RPMI7951 (cell line): ENCODE results near the gene LIN52. TPM values are rescaled to one million over a fixed set of nuclear protein-coding genes. Genes with fewer than 3 reads are reported as not detected.
A peak's percentile ranks its signal among the peaks of the same experiment; 100 is the strongest.

ENCODE experiments used
- DNase-seq: peaks from one replicate; pipeline ENCODE4 v3.0.0-alpha.2; 2012; ENCODE audit warnings: low read depth
- total RNA-seq: library from RNA; depleted of rRNA; stranded (reverse); fragments of >200 nt; shearing (Covaris generic); gene quantifications from 2 replicates; pipeline ENCODE4 v1.2.3, GENCODE V29; 2014

Gene LIN52
- total RNA-seq, 1 experiment from 2014 or later = 13.5 TPM

DNA sequence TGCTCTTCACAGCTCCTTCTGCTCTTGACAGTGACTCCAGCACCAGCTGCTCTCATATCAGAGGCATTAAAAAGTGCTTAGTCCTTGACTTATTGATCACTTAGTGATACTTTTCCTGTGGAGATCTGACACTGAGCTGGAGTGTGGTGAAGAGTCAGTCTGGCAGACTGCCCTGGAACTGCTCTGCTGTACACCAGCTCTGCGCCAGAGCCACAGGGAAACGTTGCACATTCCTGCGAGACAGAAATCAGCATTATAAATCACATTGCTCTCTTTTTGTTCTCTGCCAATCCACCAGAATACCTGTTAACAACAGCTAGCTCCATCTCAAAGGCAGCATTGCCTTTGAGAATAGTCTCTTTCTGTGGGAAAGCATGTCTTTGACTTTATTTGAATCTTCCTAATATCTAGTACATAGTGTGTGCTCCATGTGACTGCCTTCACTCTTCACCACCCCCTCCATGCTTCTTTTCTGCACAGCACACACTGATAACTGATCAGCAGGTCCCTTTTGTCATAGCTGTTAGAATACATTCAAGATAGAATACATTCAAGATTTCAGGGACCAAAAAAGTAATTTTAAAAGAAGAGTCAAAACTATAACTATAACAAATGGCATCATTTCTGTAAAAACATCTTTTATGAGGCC, 106.3 kb downstream of the LIN52 start:
- DNase-seq = no peak

DNA sequence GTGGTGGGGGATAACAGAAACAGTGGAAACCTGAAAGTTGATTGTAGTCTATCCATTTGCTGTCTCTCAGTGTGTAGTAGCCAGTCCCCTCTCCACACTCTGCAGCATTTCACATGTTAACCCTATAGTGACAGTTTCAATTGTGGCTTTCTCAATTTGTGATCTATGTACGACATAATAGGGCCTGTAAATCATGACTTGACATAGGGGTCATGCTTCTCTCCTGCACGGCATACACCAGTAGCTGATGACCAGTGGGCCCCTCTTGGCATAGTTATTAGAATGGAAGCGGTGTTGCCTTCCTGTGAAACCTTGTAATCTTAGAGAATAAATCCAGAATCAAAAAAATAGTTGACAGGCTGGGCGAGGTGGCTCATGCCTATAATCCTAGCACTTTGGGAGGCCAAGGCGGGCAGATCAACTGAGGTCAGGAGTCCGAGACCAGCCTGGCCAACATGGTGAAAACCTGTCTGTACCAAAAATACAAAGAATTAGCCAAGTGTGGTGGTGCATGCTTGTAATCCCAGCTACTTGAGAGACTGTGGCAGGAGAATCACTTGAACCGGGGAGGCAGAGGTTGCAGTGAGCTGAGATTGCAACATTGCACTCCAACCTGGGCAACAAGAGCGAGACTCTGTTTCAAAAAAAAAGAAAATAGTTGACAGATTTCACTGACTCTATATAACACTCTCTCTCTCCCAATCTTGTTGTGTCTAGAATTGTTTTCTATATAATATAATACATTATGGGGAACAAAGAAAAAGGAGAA, 109.9 kb downstream of the LIN52 start:
- no peak for DNase-seq

- DNase-seq = no peak
These were observed 110.9 kb downstream of the LIN52 start for GRCh38 chr14:74195623-74196022.

GRCh38 chr14:74198441-74199234, 113.9 kb downstream of the LIN52 start:
- no peak for DNase-seq

DNA sequence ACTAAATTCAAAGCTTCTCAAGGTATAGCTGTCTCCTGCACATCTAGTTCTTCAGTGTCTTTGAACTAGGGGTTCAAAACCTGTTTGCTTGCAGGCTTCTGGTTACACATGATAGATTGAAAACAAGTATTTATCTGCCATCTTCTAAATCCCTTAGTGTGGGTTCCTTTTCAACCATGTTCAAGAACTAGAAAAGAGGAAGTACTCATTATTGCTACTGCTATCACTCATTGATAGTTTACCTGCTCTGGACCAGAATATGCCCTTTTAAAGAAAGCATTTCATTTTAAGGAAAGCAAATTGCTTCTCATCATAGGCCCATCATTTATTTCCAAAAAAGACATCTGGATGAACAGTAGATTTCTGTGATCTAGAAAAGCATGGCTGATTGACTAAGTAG, 117.4 kb downstream of the LIN52 start:
- DNase-seq = no peak

- no peak for DNase-seq
These were observed 118.9 kb downstream of the LIN52 start for GRCh38 chr14:74203639-74204038.

DNA sequence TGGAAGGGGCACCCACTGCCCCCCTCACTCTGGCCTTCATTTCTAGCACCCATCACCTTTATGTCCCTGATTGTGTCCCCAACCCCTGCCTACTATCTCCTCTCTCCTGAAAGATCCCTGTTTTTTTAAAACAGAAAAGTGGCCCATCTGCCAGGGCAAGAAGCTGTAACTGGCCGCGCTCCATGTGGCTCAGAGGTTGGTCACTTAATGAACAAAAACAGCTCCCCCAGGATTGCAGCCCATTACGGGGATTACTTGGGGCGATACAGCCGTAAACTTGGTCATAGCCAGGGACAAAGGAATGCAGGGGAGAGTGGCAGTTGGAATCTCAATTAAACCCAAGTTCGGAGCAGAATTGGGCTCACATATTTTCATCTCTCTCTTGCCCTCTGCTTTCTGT, 119.7 kb downstream of the LIN52 start:
- no peak for DNase-seq

DNA sequence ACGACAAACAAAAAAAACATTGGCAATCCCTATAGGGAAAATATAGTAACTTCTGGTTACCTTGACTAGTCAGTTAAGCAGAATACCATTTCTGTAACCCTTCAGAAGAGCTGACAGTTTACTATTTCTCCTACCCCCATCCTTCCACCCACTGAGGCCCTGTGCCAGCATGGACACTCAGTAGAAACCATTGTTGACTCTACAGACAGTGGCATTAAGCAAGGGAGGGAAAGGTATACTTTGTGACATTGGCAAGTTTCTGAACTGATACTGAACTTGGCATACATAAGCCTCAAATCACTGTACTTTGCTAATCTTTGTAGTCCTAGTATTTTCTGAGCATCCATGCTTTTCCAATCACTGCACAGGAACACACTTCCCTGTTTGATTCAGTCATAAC, 121.1 kb downstream of the LIN52 start:
- no peak for DNase-seq

- DNase-seq = no peak
These were observed 123.2 kb downstream of the LIN52 start for GRCh38 chr14:74207943-74208342.

DNA sequence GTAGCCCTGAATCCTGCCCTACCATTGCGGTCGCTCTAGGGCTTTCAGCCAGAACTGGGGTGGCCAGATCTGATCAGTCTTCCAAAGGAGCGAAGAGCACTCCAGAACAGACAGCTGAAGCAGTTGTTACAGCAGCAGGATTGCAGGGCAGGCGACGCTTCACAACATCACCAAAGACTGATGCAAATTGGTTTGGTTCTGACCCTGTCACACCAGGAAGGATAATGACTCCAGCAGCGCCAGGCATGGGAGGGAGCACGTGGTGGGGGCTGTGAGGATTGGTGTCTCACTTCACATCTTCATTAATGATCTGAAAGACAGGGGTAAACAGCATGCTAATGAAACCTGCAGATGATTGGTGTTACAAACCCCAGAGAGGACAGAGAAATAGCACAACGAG, 123.9 kb downstream of the LIN52 start:
- DNase-seq = no peak

GRCh38 chr14:74211945-74212580, 127.3 kb downstream of the LIN52 start:
- DNase-seq = peak; percentile 3

DNA sequence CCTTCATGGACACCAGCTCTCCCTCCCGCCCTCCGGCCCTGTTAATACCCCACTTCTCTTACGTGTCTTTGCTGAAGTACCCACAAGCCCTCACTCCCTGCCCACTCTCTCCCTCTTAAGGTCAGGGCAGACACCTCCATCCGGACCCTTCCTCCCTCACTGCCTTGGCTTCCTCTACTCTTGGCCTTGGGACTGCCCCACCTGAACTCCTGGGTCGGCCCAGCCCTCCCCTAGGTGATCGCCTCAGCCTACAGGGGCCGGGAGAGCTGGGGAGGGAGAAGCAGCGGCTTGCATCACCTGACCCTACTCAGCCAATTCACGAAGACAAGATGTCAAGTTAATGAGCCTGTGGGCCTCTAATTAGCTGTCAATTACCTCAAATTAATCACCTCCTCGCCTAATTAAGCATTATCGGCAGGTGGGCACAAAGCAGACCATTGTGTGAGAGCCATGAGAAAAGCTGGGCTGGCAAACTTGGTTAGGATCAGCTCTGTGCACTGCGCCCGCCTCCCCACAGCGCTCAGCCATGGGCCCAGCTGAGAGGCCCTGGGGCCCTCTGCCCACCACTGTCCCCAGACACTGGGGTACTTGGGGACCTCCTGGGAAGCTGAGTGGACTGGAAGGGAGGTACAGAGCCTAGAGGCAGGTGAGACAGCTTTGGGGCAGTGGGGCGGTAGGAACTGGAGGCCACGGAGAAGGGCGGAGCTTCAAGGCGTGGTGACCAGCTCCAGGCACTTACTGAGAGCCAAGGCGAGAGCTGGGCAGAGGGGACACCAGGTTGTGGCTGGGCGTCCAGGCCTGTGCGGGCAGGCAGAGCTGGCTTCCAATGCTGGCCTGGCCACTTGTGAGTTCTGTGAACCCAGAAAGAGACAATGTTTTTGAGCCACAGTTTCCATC, 129.4 kb downstream of the LIN52 start:
- DNase-seq = no peak

DNA sequence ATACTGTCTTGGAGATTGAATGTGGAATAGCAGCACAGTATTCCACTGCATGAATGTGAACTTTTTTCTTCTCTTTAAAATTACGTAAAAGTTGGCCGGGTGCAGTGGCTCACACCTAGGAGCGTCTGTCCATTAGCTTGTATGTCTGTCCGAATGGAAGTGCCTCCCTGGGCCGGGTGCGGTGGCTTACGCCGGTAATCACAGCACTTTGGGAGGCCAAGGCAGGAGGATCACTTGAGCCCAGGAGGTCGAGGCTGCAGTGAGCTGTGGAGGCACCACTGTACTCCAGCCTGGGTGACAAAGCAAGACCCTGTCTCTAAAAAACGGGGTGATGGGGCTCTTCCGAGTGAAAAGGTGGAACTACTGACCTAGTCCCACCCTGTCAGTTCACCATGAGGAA, 131.9 kb downstream of the LIN52 start:
- no peak for DNase-seq

DNA sequence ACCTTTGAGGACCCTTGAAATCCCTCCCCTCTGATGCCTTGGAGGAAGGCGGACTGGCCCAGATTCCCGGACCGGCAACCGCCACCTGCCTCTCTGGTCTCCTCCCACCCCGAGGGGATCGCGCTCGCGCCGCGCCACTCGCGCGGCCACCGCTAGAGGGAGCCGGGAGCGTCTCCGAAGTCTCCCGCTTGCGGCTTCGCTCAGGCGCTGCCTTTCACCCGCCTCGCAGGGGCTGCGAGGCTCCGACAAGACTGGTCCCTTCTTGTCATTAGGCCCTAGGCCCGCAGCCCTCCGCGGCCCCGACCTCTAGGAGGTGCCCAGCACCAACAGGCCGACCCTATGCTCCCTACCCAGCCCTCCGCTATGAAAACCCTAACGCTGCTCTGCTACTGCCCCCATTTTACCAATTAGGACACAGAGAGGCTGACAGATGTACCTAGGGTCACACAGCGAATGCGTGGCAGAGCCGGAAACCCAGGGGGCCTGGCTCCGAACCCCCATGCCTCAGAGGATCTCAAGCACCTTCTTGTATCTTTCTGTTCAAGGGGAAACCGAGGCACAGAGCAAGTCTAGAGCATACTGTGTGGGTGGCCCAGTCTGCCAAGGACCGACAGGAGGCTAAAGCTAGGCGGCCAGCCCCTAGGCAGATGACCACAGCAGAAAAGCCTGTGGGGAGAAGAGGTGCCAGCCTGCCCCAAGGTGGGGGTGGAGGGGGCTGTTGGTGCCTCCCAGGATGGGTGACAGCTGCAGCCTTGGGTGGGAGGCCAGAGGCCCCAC, 133.1 kb downstream of the LIN52 start:
- peak; percentile 54 for DNase-seq

- DNase-seq = no peak
These were observed 133.7 kb downstream of the LIN52 start for GRCh38 chr14:74218462-74218861.

GRCh38 chr14:74219277-74220205, 134.8 kb downstream of the LIN52 start:
- DNase-seq = no peak

- DNase-seq = no peak
These were observed 136.2 kb downstream of the LIN52 start for GRCh38 chr14:74220991-74221390.

- DNase-seq = no peak
These were observed 137.0 kb downstream of the LIN52 start for GRCh38 chr14:74221741-74222140.

- DNase-seq = no peak
These were observed 138.3 kb downstream of the LIN52 start for GRCh38 chr14:74223016-74223415.
